MM.1S (cell line): ENCODE measurements around the gene DGKI.

Experiments used
- DNase-seq: peaks from one replicate; pipeline ENCODE4 v3.0.0-alpha.2; 2015
- H2AFZ ChIP-seq: fragments of 300-600 bp; sonication (generic); 2 replicates; pipeline ENCODE4 v1.6.0; 2016; ENCODE audit warnings: antibody characterized with exemption, low read length
- H3F3A ChIP-seq: fragments of 300-600 bp; sonication (generic); 2 replicates; pipeline ENCODE4 v1.6.1; 2016; ENCODE audit warnings: mild to moderate bottlenecking, antibody characterized with exemption, low read length, moderate library complexity, mixed read lengths; ENCODE audit not compliant: insufficient read depth
- H3K27ac ChIP-seq: fragments of 300-600 bp; sonication (generic); 2 replicates; pipeline ENCODE4 v1.5.1; 2016; ENCODE audit warnings: mild to moderate bottlenecking, low read length
- H3K27me3 ChIP-seq: fragments of 300-600 bp; sonication (generic); replicated peaks from 2 replicates; pipeline ENCODE4 v1.6.0; 2016; ENCODE audit warnings: low read length; ENCODE audit not compliant: insufficient read depth
- H3K36me3 ChIP-seq: fragments of 300-600 bp; sonication (generic); replicated peaks from 2 replicates; pipeline ENCODE4 v1.6.1; 2016; ENCODE audit warnings: mild to moderate bottlenecking, low read length, mixed read lengths; ENCODE audit not compliant: insufficient read depth
- H3K4me1 ChIP-seq: fragments of 300-600 bp; sonication (generic); 2 replicates; pipeline ENCODE4 v1.6.1; 2016; ENCODE audit warnings: low read length, mixed read lengths
- H3K4me2 ChIP-seq: fragments of 300-600 bp; sonication (generic); 2 replicates; pipeline ENCODE4 v1.6.0; 2016; ENCODE audit warnings: low read depth, low read length
- H3K4me3 ChIP-seq: fragments of 300-600 bp; sonication (generic); 2 replicates; pipeline ENCODE4 v1.5.1; 2016; ENCODE audit warnings: low read length, mixed read lengths
- H3K79me2 ChIP-seq: fragments of 300-600 bp; sonication (generic); 2 replicates; pipeline ENCODE4 v1.6.1; 2016; ENCODE audit warnings: mixed run types, low read length, mixed read lengths
- H3K9ac ChIP-seq: fragments of 300-600 bp; sonication (generic); 2 replicates; pipeline ENCODE4 v1.6.1; 2016; ENCODE audit warnings: low read length, mixed read lengths
- H3K9me2 ChIP-seq: fragments of 300-600 bp; sonication (generic); replicated peaks from 2 replicates; pipeline ENCODE4 v1.6.1; 2016; ENCODE audit warnings: mild to moderate bottlenecking, low read length, mixed read lengths; ENCODE audit not compliant: insufficient read depth
- H3K9me3 ChIP-seq: fragments of 300-600 bp; sonication (generic); replicated peaks from 2 replicates; pipeline ENCODE4 v1.6.1; 2016; ENCODE audit warnings: mild to moderate bottlenecking, low read length, mixed read lengths; ENCODE audit not compliant: insufficient read depth
- H4K20me1 ChIP-seq: fragments of 300-600 bp; sonication (generic); 2 replicates; pipeline ENCODE4 v1.6.1; 2016; ENCODE audit warnings: mild to moderate bottlenecking, low read length, moderate library complexity, mixed read lengths; ENCODE audit not compliant: insufficient read depth
- EZH2 ChIP-seq: fragments of 300-600 bp; sonication (generic); optimal IDR thresholded peaks from 2 replicates; pipeline ENCODE3; 2017; ENCODE audit warnings: low read depth, mild to moderate bottlenecking, antibody characterized with exemption, low read length, mixed read lengths
- EZH2phosphoT487 ChIP-seq: fragments of 300-600 bp; sonication (generic); IDR thresholded peaks from 2 replicates; pipeline ENCODE4 v1.6.1; 2018; ENCODE audit warnings: antibody characterized with exemption, low read length
- TF ChIP-seq, protein P1 (sequence below): fragments of 300-600 bp; sonication (generic); IDR thresholded peaks from 2 replicates; pipeline ENCODE4 v1.5.1; 2016; ENCODE audit warnings: antibody characterized with exemption, low read length, mixed read lengths

Gene DGKI

GRCh38 chr7:137371616-137372015 lies 475.2 kb downstream of the DGKI start:
- Histone ChIP-seq H3K4me2 (no peak overlapping the region), H3K27ac (no peak overlapping the region), H3K9ac (no peak overlapping the region), H3K27me3 (no peaks in the 10 kb centered on the region), H4K20me1 (no peaks in the 10 kb centered on the region), H2AFZ (no peak overlapping the region), H3K9me2 (no peaks in the 10 kb centered on the region), H3K36me3 (no peaks in the 10 kb centered on the region), H3K79me2 (no peaks in the 10 kb centered on the region), H3K9me3 (no peaks in the 10 kb centered on the region), H3F3A (no peaks in the 10 kb centered on the region), H3K4me3 (no peak overlapping the region), H3K4me1 (no peaks in the 10 kb centered on the region)
- no peak for DNase-seq
- TF ChIP-seq EZH2 = no peak
- no peak for TF ChIP-seq EZH2phosphoT487
- TF ChIP-seq, protein P1, sequence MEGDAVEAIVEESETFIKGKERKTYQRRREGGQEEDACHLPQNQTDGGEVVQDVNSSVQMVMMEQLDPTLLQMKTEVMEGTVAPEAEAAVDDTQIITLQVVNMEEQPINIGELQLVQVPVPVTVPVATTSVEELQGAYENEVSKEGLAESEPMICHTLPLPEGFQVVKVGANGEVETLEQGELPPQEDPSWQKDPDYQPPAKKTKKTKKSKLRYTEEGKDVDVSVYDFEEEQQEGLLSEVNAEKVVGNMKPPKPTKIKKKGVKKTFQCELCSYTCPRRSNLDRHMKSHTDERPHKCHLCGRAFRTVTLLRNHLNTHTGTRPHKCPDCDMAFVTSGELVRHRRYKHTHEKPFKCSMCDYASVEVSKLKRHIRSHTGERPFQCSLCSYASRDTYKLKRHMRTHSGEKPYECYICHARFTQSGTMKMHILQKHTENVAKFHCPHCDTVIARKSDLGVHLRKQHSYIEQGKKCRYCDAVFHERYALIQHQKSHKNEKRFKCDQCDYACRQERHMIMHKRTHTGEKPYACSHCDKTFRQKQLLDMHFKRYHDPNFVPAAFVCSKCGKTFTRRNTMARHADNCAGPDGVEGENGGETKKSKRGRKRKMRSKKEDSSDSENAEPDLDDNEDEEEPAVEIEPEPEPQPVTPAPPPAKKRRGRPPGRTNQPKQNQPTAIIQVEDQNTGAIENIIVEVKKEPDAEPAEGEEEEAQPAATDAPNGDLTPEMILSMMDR = no peak

DNA sequence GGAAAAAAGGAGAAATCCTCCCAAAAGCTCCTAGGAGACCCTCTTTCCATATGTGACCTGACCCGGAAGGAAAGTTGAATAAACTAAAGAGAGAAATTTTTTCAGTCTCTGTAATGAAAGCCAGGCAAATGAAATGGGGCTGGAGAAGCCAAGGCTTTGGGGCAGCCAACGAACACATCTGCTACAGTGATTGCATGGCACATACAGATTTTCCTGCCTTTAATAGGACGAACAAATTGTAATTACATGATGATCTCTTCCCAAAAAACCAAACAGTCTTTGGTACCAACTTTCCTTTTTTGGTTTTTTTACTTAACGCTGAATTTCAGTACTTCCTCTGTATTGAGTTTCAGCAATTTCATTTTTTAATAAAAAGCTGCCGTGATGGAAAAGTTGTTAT lies 479.8 kb downstream of the DGKI start:
- no peaks in the 10 kb centered on the region for H3K9me3 ChIP-seq
- no peaks in the 10 kb centered on the region for H3K9me2 ChIP-seq
- no peak overlapping the region for H3K4me2 ChIP-seq
- no peak overlapping the region for H3K27ac ChIP-seq
- no peak for DNase-seq
- H3K4me3 ChIP-seq = no peak overlapping the region
- no peak overlapping the region for H3K9ac ChIP-seq
- no peaks in the 10 kb centered on the region for H3K27me3 ChIP-seq
- no peaks in the 10 kb centered on the region for H3K36me3 ChIP-seq
- H2AFZ ChIP-seq = no peak overlapping the region
- TF ChIP-seq, protein P1 = no peak
- TF ChIP-seq EZH2 = no peak
- no peak for TF ChIP-seq EZH2phosphoT487
- no peaks in the 10 kb centered on the region for H3K79me2 ChIP-seq
- no peaks in the 10 kb centered on the region for H4K20me1 ChIP-seq
- no peaks in the 10 kb centered on the region for H3K4me1 ChIP-seq
- H3F3A ChIP-seq = no peaks in the 10 kb centered on the region

- Histone ChIP-seq H2AFZ (no peak overlapping the region), H3F3A (no peaks in the 10 kb centered on the region), H3K4me1 (no peaks in the 10 kb centered on the region), H3K4me2 (no peak overlapping the region), H3K79me2 (no peaks in the 10 kb centered on the region), H3K4me3 (no peak overlapping the region), H3K9me2 (no peaks in the 10 kb centered on the region), H3K9ac (no peak overlapping the region), H3K27ac (no peak overlapping the region), H3K36me3 (no peaks in the 10 kb centered on the region), H3K9me3 (no peaks in the 10 kb centered on the region), H3K27me3 (no peaks in the 10 kb centered on the region), H4K20me1 (no peaks in the 10 kb centered on the region)
- DNase-seq = no peak
- TF ChIP-seq EZH2 = no peak
- TF ChIP-seq, protein P1 = no peak
Measured at GRCh38 chr7:137363683-137364082, 483.1 kb downstream of the DGKI start.
